H9 (cell line): ENCODE data around the gene APCDD1L. TPM values are rescaled to one million over a fixed set of nuclear protein-coding genes. Genes with fewer than 3 reads are reported as not detected.

Experiments used
- DNase-seq: peaks from one replicate; pipeline ENCODE4 v3.0.0-alpha.2; 2017
- H2AFZ ChIP-seq: one replicate; pipeline ENCODE4 v1.6.1; 2013; ENCODE audit warnings: mild to moderate bottlenecking, low read length, control low read depth, moderate library complexity
- H2AK5ac ChIP-seq: 2 replicates; pipeline ENCODE4 v1.6.1; 2013; ENCODE audit warnings: low read length, control low read depth, mixed read lengths; ENCODE audit not compliant: insufficient read length
- H2BK120ac ChIP-seq: one replicate; pipeline ENCODE4 v1.6.1; 2013; ENCODE audit warnings: low read depth, mild to moderate bottlenecking, low read length, control low read depth, inconsistent platforms; ENCODE audit not compliant: poor library complexity, severe bottlenecking
- H2BK12ac ChIP-seq: 2 replicates; pipeline ENCODE4 v1.6.1; 2013; ENCODE audit warnings: low read length, control low read depth, mixed read lengths, low read depth; ENCODE audit not compliant: insufficient read length
- H2BK15ac ChIP-seq: 2 replicates; pipeline ENCODE4 v1.6.1; 2013; ENCODE audit warnings: low read depth, low read length, control low read depth
- H2BK20ac ChIP-seq: one replicate; pipeline ENCODE4 v1.6.1; 2013; ENCODE audit warnings: low read depth, mild to moderate bottlenecking, low read length, control low read depth, inconsistent platforms; ENCODE audit not compliant: poor library complexity, severe bottlenecking
- H2BK5ac ChIP-seq: 2 replicates; pipeline ENCODE4 v1.6.1; 2013; ENCODE audit warnings: low read length, control low read depth, mixed read lengths; ENCODE audit not compliant: insufficient read length
- H3K14ac ChIP-seq: 2 replicates; pipeline ENCODE4 v1.6.1; 2013; ENCODE audit warnings: low read length, control low read depth; ENCODE audit not compliant: insufficient read depth
- H3K18ac ChIP-seq: 2 replicates; pipeline ENCODE4 v1.6.1; 2013; ENCODE audit warnings: low read depth, mild to moderate bottlenecking, mixed read lengths, low read length, control low read depth; ENCODE audit not compliant: insufficient read length
- H3K23ac ChIP-seq: 2 replicates; pipeline ENCODE4 v1.6.1; 2013; ENCODE audit warnings: low read length, control low read depth, mixed read lengths, low read depth; ENCODE audit not compliant: insufficient read length
- H3K23me2 ChIP-seq: 2 replicates; pipeline ENCODE4 v1.6.1; 2013; ENCODE audit warnings: low read depth, mild to moderate bottlenecking, mixed read lengths, low read length, control low read depth; ENCODE audit not compliant: insufficient read length, poor library complexity, severe bottlenecking
- H3K27ac ChIP-seq: 2 replicates; pipeline ENCODE4 v1.5.1; 2013; ENCODE audit warnings: low read length, control low read depth, mixed read lengths, low read depth; ENCODE audit not compliant: insufficient read length
- H3K27me3 ChIP-seq: 2 replicates; pipeline ENCODE4 v1.6.1; 2013; ENCODE audit warnings: low read length, control low read depth, inconsistent platforms; ENCODE audit not compliant: insufficient read depth
- H3K4ac ChIP-seq: 2 replicates; pipeline ENCODE4 v1.6.1; 2013; ENCODE audit warnings: low read depth, mild to moderate bottlenecking, control low read depth, inconsistent platforms, low read length, moderate library complexity
- H3K4me1 ChIP-seq: 2 replicates; pipeline ENCODE4 v1.6.1; 2013; ENCODE audit warnings: low read length, control low read depth, inconsistent platforms; ENCODE audit not compliant: insufficient read depth
- H3K4me2 ChIP-seq: 2 replicates; pipeline ENCODE4 v1.6.1; 2013; ENCODE audit warnings: low read length, control low read depth, mixed read lengths; ENCODE audit not compliant: insufficient read length, insufficient read depth
- H3K56ac ChIP-seq: 2 replicates; pipeline ENCODE4 v1.6.1; 2013; ENCODE audit warnings: low read depth, mild to moderate bottlenecking, mixed read lengths, low read length, control low read depth; ENCODE audit not compliant: insufficient read length
- H3K79me1 ChIP-seq: 2 replicates; pipeline ENCODE4 v1.6.1; 2013; ENCODE audit warnings: low read depth, mild to moderate bottlenecking, moderate library complexity, low read length, control low read depth, inconsistent platforms; ENCODE audit not compliant: insufficient read depth, poor library complexity, severe bottlenecking
- H3K79me2 ChIP-seq: 2 replicates; pipeline ENCODE4 v1.6.1; 2013; ENCODE audit warnings: low read length, control low read depth, inconsistent platforms; ENCODE audit not compliant: insufficient read depth
- H3K9ac ChIP-seq: 2 replicates; pipeline ENCODE4 v1.6.1; 2013; ENCODE audit warnings: low read length, control low read depth, mixed read lengths; ENCODE audit not compliant: insufficient read length; ENCODE audit errors: extremely low read depth
- H3K9me3 ChIP-seq: one replicate; pipeline ENCODE4 v1.6.1; 2013; ENCODE audit warnings: low read depth, low read length, inconsistent platforms; ENCODE audit not compliant: control insufficient read depth
- H3T11ph ChIP-seq: one replicate; pipeline ENCODE4 v1.6.1; 2013; ENCODE audit warnings: mild to moderate bottlenecking, low read length, control low read depth, inconsistent platforms
- H4K20me1 ChIP-seq: one replicate; pipeline ENCODE4 v1.6.1; 2013; ENCODE audit not compliant: control insufficient read depth, insufficient read length, insufficient read depth
- H4K5ac ChIP-seq: 2 replicates; pipeline ENCODE4 v1.6.1; 2013; ENCODE audit warnings: low read depth, mild to moderate bottlenecking, mixed read lengths, low read length, control low read depth; ENCODE audit not compliant: insufficient read length
- H4K8ac ChIP-seq: replicated peaks from 2 replicates; pipeline ENCODE4 v1.6.1; 2013; ENCODE audit warnings: low read length, control low read depth, mixed read lengths, low read depth; ENCODE audit not compliant: insufficient read length
- H4K91ac ChIP-seq: 2 replicates; pipeline ENCODE4 v1.6.1; 2013; ENCODE audit warnings: low read depth, mild to moderate bottlenecking, moderate library complexity, mixed read lengths, low read length, control low read depth; ENCODE audit not compliant: insufficient read length
- H3K27ac Mint-ChIP-seq, 3 experiments: 2 replicates in 2 of 3; 3 replicates in 1 of 3; pipeline ENCODE4 v1.8.0; 2020 to 2021; ENCODE audit warnings: mixed read lengths in 3 of 3, mild to moderate bottlenecking in 1 of 3, moderate library complexity in 1 of 3
- H3K27me3 Mint-ChIP-seq: 2 replicates; pipeline ENCODE4 v1.8.0; 2021; ENCODE audit warnings: low read depth, mild to moderate bottlenecking, moderate library complexity, mixed read lengths
- H3K36me3 Mint-ChIP-seq, 3 experiments: 2 replicates in 2 of 3; 3 replicates in 1 of 3; pipeline ENCODE4 v1.8.0; 2020 to 2021; ENCODE audit warnings: low read depth in 3 of 3, mixed read lengths in 3 of 3; ENCODE audit not compliant: insufficient read depth in 1 of 3
- H3K4me1 Mint-ChIP-seq, 2 experiments: 2 replicates each; pipeline ENCODE4 v1.8.0; 2020; ENCODE audit warnings: mixed read lengths in 2 of 2
- H3K4me3 Mint-ChIP-seq, 2 experiments: 2 replicates in 1 of 2; 3 replicates in 1 of 2; pipeline ENCODE4 v1.8.0; 2020 to 2021; ENCODE audit warnings: mild to moderate bottlenecking in 2 of 2, mixed read lengths in 2 of 2, moderate library complexity in 1 of 2
- H3K9me3 Mint-ChIP-seq, 2 experiments: 2 replicates in 1 of 2; 3 replicates in 1 of 2; pipeline ENCODE4 v1.8.0; 2020; ENCODE audit warnings: mild to moderate bottlenecking in 2 of 2, mixed read lengths in 2 of 2, moderate library complexity in 1 of 2
- WGBS: extraction: QIAGEN DNeasy Blood & Tissue Kit; methylation state at CpG from one replicate; pipeline ENCODE4 v1.1.7; 2013; ENCODE audit warnings: missing lambda C conversion rate, low lambda C conversion rate, mixed read lengths; ENCODE audit not compliant: insufficient read length; ENCODE audit errors: extremely low coverage; 5-methylcytosine and 5-hydroxymethylcytosine counted together
- total RNA-seq: library from RNA; stranded (reverse); gene quantifications from 2 replicates; pipeline ENCODE4 v1.2.1, GENCODE V29; 2021
- TF ChIP-seq, protein P1 (sequence below): fragments of 200-600 bp; sonication (generic); conservative IDR thresholded peaks from 3 replicates; pipeline ENCODE4 v1.8.0; 2021; ENCODE audit warnings: antibody characterized with exemption, mild to moderate bottlenecking

The APCDD1L gene
- total RNA-seq, 1 experiment from 2014 or later, result 0.68 TPM

DNA sequence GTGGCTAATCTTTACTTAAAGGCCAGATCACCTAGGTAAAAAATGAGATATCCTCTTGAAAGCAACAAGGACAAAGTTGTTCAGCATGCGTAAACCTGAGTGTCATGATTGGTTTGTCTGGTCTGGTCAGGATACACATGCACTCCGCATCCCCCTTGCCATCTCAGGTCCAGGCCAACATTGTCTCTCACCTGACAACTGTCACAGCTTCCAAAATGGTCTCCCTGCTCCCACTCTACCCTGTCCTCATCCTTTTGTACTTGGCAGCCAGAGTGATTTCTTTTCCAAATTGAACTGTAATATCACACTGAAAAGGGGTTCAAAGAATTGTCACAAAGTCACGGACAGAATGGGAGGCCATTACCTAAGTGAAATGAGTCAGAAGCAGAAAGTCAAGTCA, 21.1 kb upstream of the APCDD1L start:
- peaks cover 11% of the 10 kb centered on the region for H3K27me3 Mint-ChIP-seq
- Histone ChIP-seq H3T11ph (no peak overlapping the region), H2AK5ac (no peak overlapping the region), H4K5ac (no peak overlapping the region), H2BK5ac (no peak overlapping the region), H4K8ac (no peak overlapping the region), H3K27me3 (no peaks in the 10 kb centered on the region), H3K56ac (no peak overlapping the region), H3K27ac (no peak overlapping the region), H3K23me2 (no peaks in the 10 kb centered on the region), H2BK12ac (no peak overlapping the region), H3K9ac (no peak overlapping the region), H3K79me2 (no peaks in the 10 kb centered on the region), H3K14ac (no peak overlapping the region), H2BK15ac (no peak overlapping the region), H4K91ac (no peak overlapping the region), H3K79me1 (no peaks in the 10 kb centered on the region), H3K18ac (no peak overlapping the region), H4K20me1 (no peaks in the 10 kb centered on the region), H3K4ac (no peak overlapping the region), H3K9me3 (peaks cover 15% of the 10 kb centered on the region), H2BK120ac (no peak overlapping the region), H3K23ac (no peak overlapping the region), H3K4me2 (no peak overlapping the region), H2AFZ (no peak overlapping the region), H2BK20ac (no peak overlapping the region), H3K4me1 (no peaks in the 10 kb centered on the region)
- no peaks in the 10 kb centered on the region for H3K4me1 Mint-ChIP-seq
- WGBS, result no CpG with 5 or more reads among the region's 3 CpGs
- peaks cover 20 to 35% of the 10 kb centered on the region in 2 experiments for H3K9me3 Mint-ChIP-seq
- DNase-seq, result no peak
- H3K27ac Mint-ChIP-seq, result no peak overlapping the region
- H3K36me3 Mint-ChIP-seq, result peaks cover 5 to 21% (median 17%) of the 10 kb centered on the region in 3 experiments
- no peak overlapping the region for H3K4me3 Mint-ChIP-seq
- TF ChIP-seq, protein P1, sequence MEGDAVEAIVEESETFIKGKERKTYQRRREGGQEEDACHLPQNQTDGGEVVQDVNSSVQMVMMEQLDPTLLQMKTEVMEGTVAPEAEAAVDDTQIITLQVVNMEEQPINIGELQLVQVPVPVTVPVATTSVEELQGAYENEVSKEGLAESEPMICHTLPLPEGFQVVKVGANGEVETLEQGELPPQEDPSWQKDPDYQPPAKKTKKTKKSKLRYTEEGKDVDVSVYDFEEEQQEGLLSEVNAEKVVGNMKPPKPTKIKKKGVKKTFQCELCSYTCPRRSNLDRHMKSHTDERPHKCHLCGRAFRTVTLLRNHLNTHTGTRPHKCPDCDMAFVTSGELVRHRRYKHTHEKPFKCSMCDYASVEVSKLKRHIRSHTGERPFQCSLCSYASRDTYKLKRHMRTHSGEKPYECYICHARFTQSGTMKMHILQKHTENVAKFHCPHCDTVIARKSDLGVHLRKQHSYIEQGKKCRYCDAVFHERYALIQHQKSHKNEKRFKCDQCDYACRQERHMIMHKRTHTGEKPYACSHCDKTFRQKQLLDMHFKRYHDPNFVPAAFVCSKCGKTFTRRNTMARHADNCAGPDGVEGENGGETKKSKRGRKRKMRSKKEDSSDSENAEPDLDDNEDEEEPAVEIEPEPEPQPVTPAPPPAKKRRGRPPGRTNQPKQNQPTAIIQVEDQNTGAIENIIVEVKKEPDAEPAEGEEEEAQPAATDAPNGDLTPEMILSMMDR, result no peak
